H1 (cell line): ENCODE results near the gene SPI1. TPM values are rescaled to one million over a fixed set of nuclear protein-coding genes. Genes with fewer than 3 reads are reported as not detected.

Source experiments
- CTCF ChIA-PET: fragments of 300-600 bp; sonication (Branson Sonifier 250); formaldehyde crosslinking; loops from one replicate; lab custom pipeline; 2021; ENCODE audit not compliant: partially characterized antibody; lab: Charles Lee
- POLR2A ChIA-PET: fragments of 300-600 bp; sonication (Branson Sonifier 250); formaldehyde crosslinking; loops from one replicate; lab custom pipeline; 2021; ENCODE audit warnings: inconsistent platforms; ENCODE audit not compliant: partially characterized antibody; lab: Charles Lee
- DNase-seq, 2 experiments: peaks; one replicate each; pipeline versions ENCODE4 v3.0.0 to v3.0.0-alpha.2; 2010 to 2022; ENCODE audit warnings: low spot score in 2 of 2, low read depth in 1 of 2, mixed read lengths in 1 of 2
- FAIRE-seq: peaks from 2 replicates; lab custom pipeline; 2011; peaks lifted over from hg19 to GRCh38; lab: Jason Lieb, UNC
- H2AFZ ChIP-seq: 2 replicates; pipeline ENCODE4 v1.8.1; 2012; ENCODE audit warnings: low read length, inconsistent platforms
- H2AK5ac ChIP-seq: 2 replicates; pipeline ENCODE4 v1.6.1; 2013; ENCODE audit warnings: low read depth, low read length
- H2BK120ac ChIP-seq: replicated peaks from 2 replicates; pipeline ENCODE3; 2013; ENCODE audit warnings: low read depth, low read length, inconsistent platforms
- H2BK12ac ChIP-seq: 2 replicates; pipeline ENCODE4 v1.6.1; 2013; ENCODE audit warnings: low read depth, low read length
- H2BK15ac ChIP-seq: 2 replicates; pipeline ENCODE4 v1.6.1; 2013; ENCODE audit warnings: low read length
- H2BK20ac ChIP-seq: 2 replicates; pipeline ENCODE4 v1.6.1; 2013; ENCODE audit warnings: low read length
- H2BK5ac ChIP-seq: 2 replicates; pipeline ENCODE4 v1.6.1; 2013; ENCODE audit warnings: low read depth, low read length
- H3K14ac ChIP-seq: 2 replicates; pipeline ENCODE4 v1.6.1; 2013; ENCODE audit warnings: inconsistent platforms; ENCODE audit not compliant: insufficient read length
- H3K18ac ChIP-seq: 2 replicates; pipeline ENCODE4 v1.6.1; 2013; ENCODE audit warnings: low read length; ENCODE audit errors: extremely low read depth
- H3K23ac ChIP-seq: 2 replicates; pipeline ENCODE4 v1.6.1; 2013; ENCODE audit warnings: inconsistent platforms; ENCODE audit not compliant: insufficient read length
- H3K23me2 ChIP-seq: 2 replicates; pipeline ENCODE4 v1.6.1; 2013; ENCODE audit warnings: low read depth, low read length
- H3K27ac ChIP-seq: 2 replicates; pipeline ENCODE4 v1.6.1; 2011; ENCODE audit warnings: low read depth, low read length, inconsistent platforms
- H3K27me3 ChIP-seq, 4 experiments: replicated peaks in 1 of 4; 1 replicate in 1 of 4; 2 replicates in 3 of 4; pipeline versions ENCODE4 v1.6.1 to v1.8.1; 2011 to 2013; ENCODE audit warnings: low read length in 3 of 4, mild to moderate bottlenecking in 3 of 4, inconsistent platforms in 2 of 4, mixed read lengths in 2 of 4, moderate library complexity in 1 of 4; ENCODE audit not compliant: control insufficient read depth in 3 of 4, insufficient read depth in 3 of 4; ENCODE audit errors: extremely low read depth in 1 of 4
- H3K36me3 ChIP-seq, 4 experiments: 2 replicates each; pipeline versions ENCODE4 v1.6.1 to v1.8.1; 2011 to 2013; ENCODE audit warnings: mild to moderate bottlenecking in 4 of 4, low read length in 3 of 4, moderate library complexity in 2 of 4, control low read depth in 1 of 4, inconsistent platforms in 1 of 4; ENCODE audit not compliant: insufficient read depth in 4 of 4, control insufficient read depth in 2 of 4
- H3K4ac ChIP-seq: replicated peaks from 2 replicates; pipeline ENCODE3; 2013; ENCODE audit warnings: low read length, low read depth, mixed read lengths, inconsistent platforms; ENCODE audit not compliant: insufficient read length
- H3K4me1 ChIP-seq, 4 experiments: replicated peaks in 1 of 4; 1 replicate in 1 of 4; 2 replicates in 3 of 4; pipeline versions ENCODE4 v1.6.1 to v1.8.1; 2011 to 2013; ENCODE audit warnings: low read length in 3 of 4, inconsistent platforms in 2 of 4, mixed read lengths in 1 of 4; ENCODE audit not compliant: insufficient read depth in 4 of 4, control insufficient read depth in 3 of 4
- H3K4me2 ChIP-seq, 2 experiments: 2 replicates each; pipeline versions ENCODE4 v1.6.1 to v1.8.1; 2011 to 2013; ENCODE audit warnings: low read depth in 2 of 2, low read length in 2 of 2, control low read depth in 1 of 2, inconsistent platforms in 1 of 2, mild to moderate bottlenecking in 1 of 2; ENCODE audit not compliant: insufficient read depth in 1 of 2
- H3K4me3 ChIP-seq, 4 experiments: fragments of 200-600, 300-600 bp in 1 of 4; sonication (generic), shearing (Covaris generic), sonication (Bioruptor Twin) in 1 of 4; 2 replicates each; pipeline versions ENCODE4 v1.5.1 to v1.8.1; 2011 to 2016; ENCODE audit warnings: low read length in 4 of 4, low read depth in 3 of 4, control low read depth in 2 of 4, inconsistent platforms in 2 of 4, mild to moderate bottlenecking in 2 of 4, mixed read lengths in 1 of 4, moderate library complexity in 1 of 4; ENCODE audit not compliant: insufficient read depth in 2 of 4; ENCODE audit errors: extremely low read depth in 1 of 4
- H3K56ac ChIP-seq: replicated peaks from 2 replicates; pipeline ENCODE3; 2013; ENCODE audit warnings: low read depth, mild to moderate bottlenecking, mixed read lengths, low read length, inconsistent platforms; ENCODE audit not compliant: insufficient read length
- H3K79me1 ChIP-seq: 2 replicates; pipeline ENCODE4 v1.6.1; 2013; ENCODE audit warnings: low read depth, low read length, control low read depth
- H3K79me2 ChIP-seq, 2 experiments: 2 replicates each; pipeline versions ENCODE4 v1.6.1 to v1.8.1; 2012 to 2013; ENCODE audit warnings: low read length in 2 of 2, mild to moderate bottlenecking in 2 of 2, inconsistent platforms in 1 of 2; ENCODE audit not compliant: insufficient read depth in 2 of 2, control insufficient read depth in 1 of 2
- H3K9ac ChIP-seq, 4 experiments: replicated peaks in 1 of 4; 1 replicate in 1 of 4; 2 replicates in 3 of 4; pipeline versions ENCODE4 v1.6.1 to v1.8.1; 2011 to 2013; ENCODE audit warnings: low read depth in 3 of 4, low read length in 3 of 4, control low read depth in 2 of 4, mild to moderate bottlenecking in 2 of 4, moderate library complexity in 2 of 4, inconsistent platforms in 1 of 4; ENCODE audit errors: extremely low read depth in 1 of 4
- H3K9me3 ChIP-seq, 2 experiments: 2 replicates each; pipeline versions ENCODE4 v1.6.1 to v1.8.1; 2012 to 2013; ENCODE audit warnings: mild to moderate bottlenecking in 2 of 2, moderate library complexity in 2 of 2, control low read depth in 1 of 2, inconsistent platforms in 1 of 2, low read depth in 1 of 2, low read length in 1 of 2, mixed read lengths in 1 of 2; ENCODE audit not compliant: insufficient read depth in 2 of 2
- H4K20me1 ChIP-seq, 2 experiments: replicated peaks in 1 of 2; 2 replicates each; pipeline versions ENCODE3 to v1.8.1; 2011 to 2013; ENCODE audit warnings: inconsistent platforms in 2 of 2, low read length in 2 of 2, mild to moderate bottlenecking in 1 of 2; ENCODE audit not compliant: insufficient read depth in 2 of 2, control insufficient read depth in 1 of 2
- H4K5ac ChIP-seq: 2 replicates; pipeline ENCODE4 v1.6.1; 2013; ENCODE audit warnings: low read length, low read depth, mixed read lengths, inconsistent platforms; ENCODE audit not compliant: insufficient read length
- H4K8ac ChIP-seq: 2 replicates; pipeline ENCODE4 v1.8.0; 2013; ENCODE audit warnings: mild to moderate bottlenecking, moderate library complexity, low read length, inconsistent platforms; ENCODE audit not compliant: insufficient read depth; ENCODE audit errors: extremely low read depth
- H4K91ac ChIP-seq: replicated peaks from 2 replicates; pipeline ENCODE3; 2013; ENCODE audit warnings: low read length, mixed read lengths, inconsistent platforms; ENCODE audit not compliant: insufficient read length
- CHD2 ChIP-seq: IDR thresholded peaks from 2 replicates; pipeline ENCODE4 v1.6.1; 2012; ENCODE audit warnings: low read length, improper control_type of control experiment
- JUN ChIP-seq: IDR thresholded peaks from 2 replicates; pipeline ENCODE4 v1.6.1; 2011; ENCODE audit warnings: low read depth, mild to moderate bottlenecking, improper control_type of control experiment, low read length
- SP4 ChIP-seq: IDR thresholded peaks from 2 replicates; pipeline ENCODE4 v1.6.1; 2012; ENCODE audit warnings: low read length, inconsistent platforms
- WGBS, 2 experiments: shearing (Covaris generic) in 1 of 2; methylation state at CpG; one replicate each; pipeline versions ENCODE4 v1.1.6 to v1.1.7; 2013 to 2015; ENCODE audit warnings: low lambda C conversion rate in 2 of 2, mixed read lengths in 2 of 2, inconsistent platforms in 1 of 2, low coverage in 1 of 2, missing lambda C conversion rate in 1 of 2; ENCODE audit not compliant: insufficient replicate concordance in 2 of 2, insufficient coverage in 1 of 2, insufficient read length in 1 of 2; ENCODE audit errors: extremely low coverage in 1 of 2, missing lambda C conversion rate in 1 of 2; 5-methylcytosine and 5-hydroxymethylcytosine counted together
- polyA plus RNA-seq, 7 experiments: library from polyadenylated mRNA; depleted of rRNA in 3 of 7; stranded (reverse) in 5 of 7; unstranded in 2 of 7; fragments of >200 nt in 5 of 7; fragments of 200-250 nt in 2 of 7; gene quantifications; 1 replicate in 5 of 7; 2 replicates in 1 of 7; 4 replicates in 1 of 7; pipeline versions ENCODE4 v1.2.1 to v1.2.3, GENCODE V29; 2011 to 2013; ENCODE audit warnings: missing spikeins in 2 of 7, mixed read lengths in 2 of 7
- total RNA-seq: library from RNA; stranded (reverse); fragmentation: NEBNext Ultra II Directional; extraction: Animal tissue kit (Norgen Biotek cat#: 25700); gene quantifications from 2 replicates; pipeline ENCODE4 v1.2.1, GENCODE V29; 2021
- TF ChIP-seq, protein P1 (sequence below): IDR thresholded peaks from 2 replicates; pipeline ENCODE4 v1.6.1; 2012; ENCODE audit warnings: inconsistent platforms

SPI1 gene
- total and polyA plus RNA-seq, 2 of the 8 experiments (the other 6 are each of a cell fraction or from before 2014, with no cell fraction given) = 0.12 TPM; not detected in 1

DNA sequence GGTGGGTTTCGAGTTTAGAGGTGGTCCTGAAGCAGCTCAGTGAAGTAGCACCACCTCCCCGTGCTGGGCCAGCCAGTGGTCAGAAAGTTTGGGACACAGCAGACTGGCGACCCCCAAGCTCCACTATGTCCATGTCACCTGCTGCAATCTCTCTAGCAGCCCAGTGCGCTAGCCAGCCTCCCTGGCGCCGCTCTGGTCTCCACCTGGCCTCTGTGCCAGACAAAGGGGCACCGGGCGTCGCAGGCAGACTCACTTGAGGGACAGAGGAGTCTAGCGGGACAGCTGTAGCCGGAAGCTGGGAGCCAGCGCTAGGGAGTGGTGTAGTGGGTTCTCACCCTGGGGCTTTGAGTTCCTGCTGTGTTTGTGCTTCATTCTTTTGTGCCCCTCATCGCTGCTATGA is 51.3 kb downstream of the SPI1 start:
- peaks cover 0 to 2% of the 10 kb centered on the region in 2 experiments for H4K20me1 ChIP-seq
- H3K4me2 ChIP-seq = no peak overlapping the region
- WGBS, 2 experiments = 93% methylated on average over 12 of the region's 13 CpGs; no CpG with 5 or more reads in 1 of the 2 experiments
- H2BK5ac ChIP-seq = no peak overlapping the region
- no peak overlapping the region for H3K4ac ChIP-seq
- ChIA-PET POLR2A (interaction anchor here (0.7 to 1.0 kb wide), 2 partner anchors 14 to 18 kb away, joined by 3 read pairs; no protein-coding TSS in a partner anchor), CTCF (interaction anchor here (0.7 to 2.0 kb wide), 6 partner anchors 28 to 165 kb away, joined by 3 to 8 read pairs (median 4); no protein-coding TSS in a partner anchor)
- H3K23me2 ChIP-seq = no peaks in the 10 kb centered on the region
- H3K79me1 ChIP-seq = no peaks in the 10 kb centered on the region; the same call in 1 of the 2 replicates
- H2BK15ac ChIP-seq = no peak overlapping the region
- no peak overlapping the region for H3K27ac ChIP-seq
- TF ChIP-seq CHD2 = no peak
- no peak for TF ChIP-seq JUN
- TF ChIP-seq, protein P1, sequence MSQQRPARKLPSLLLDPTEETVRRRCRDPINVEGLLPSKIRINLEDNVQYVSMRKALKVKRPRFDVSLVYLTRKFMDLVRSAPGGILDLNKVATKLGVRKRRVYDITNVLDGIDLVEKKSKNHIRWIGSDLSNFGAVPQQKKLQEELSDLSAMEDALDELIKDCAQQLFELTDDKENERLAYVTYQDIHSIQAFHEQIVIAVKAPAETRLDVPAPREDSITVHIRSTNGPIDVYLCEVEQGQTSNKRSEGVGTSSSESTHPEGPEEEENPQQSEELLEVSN = no peak
- no peak for TF ChIP-seq SP4
- H3K14ac ChIP-seq = no peak overlapping the region
- H2BK12ac ChIP-seq = no peak overlapping the region
- no peak overlapping the region for H4K91ac ChIP-seq
- H3K9me3 ChIP-seq = no peaks in the 10 kb centered on the region
- H3K79me2 ChIP-seq = no peaks in the 10 kb centered on the region
- DNase-seq = no peak
- H3K4me3 ChIP-seq = no peak overlapping the region
- no peak overlapping the region for H2BK20ac ChIP-seq
- no peak overlapping the region for H3K56ac ChIP-seq
- no peak overlapping the region for H3K23ac ChIP-seq
- H3K27me3 ChIP-seq = no peaks in the 10 kb centered on the region
- no peaks in the 10 kb centered on the region for H3K4me1 ChIP-seq
- no peak overlapping the region for H4K8ac ChIP-seq
- H3K18ac ChIP-seq = no peak overlapping the region
- peaks cover 0 to 18% (median 7%) of the 10 kb centered on the region in 4 experiments; a peak in 5 of 8 replicates for H3K36me3 ChIP-seq
- no peak overlapping the region for H2AFZ ChIP-seq
- H4K5ac ChIP-seq = no peak overlapping the region
- FAIRE-seq = no peak
- no peak overlapping the region for H3K9ac ChIP-seq
- H2BK120ac ChIP-seq = no peak overlapping the region
- no peak overlapping the region for H2AK5ac ChIP-seq
